Calu3 (cell line): ENCODE data around the gene P2RX3. TPM values are rescaled to one million over a fixed set of nuclear protein-coding genes. Genes with fewer than 3 reads are reported as not detected.

Source experiments
- BruUV-seq: library from RNA; stranded (reverse); fragments of 400-500 nt; replicated peaks from 2 replicates; lab custom pipeline; 2021; lab: Mats Ljungman, UMichigan
- CTCF ChIA-PET: fragments of 300-600 bp; sonication (Branson Sonifier 250); formaldehyde crosslinking; loops from one replicate; lab custom pipeline; 2022; ENCODE audit warnings: antibody characterized with exemption; lab: Charles Lee
- DNase-seq: peaks from one replicate; pipeline ENCODE4 v3.0.0; 2022
- H3K27ac Mint-ChIP-seq: one replicate; pipeline ENCODE4 v1.8.0; 2022; ENCODE audit warnings: mixed read lengths; ENCODE audit not compliant: unreplicated experiment
- H3K27me3 Mint-ChIP-seq: one replicate; pipeline ENCODE4 v1.8.0; 2022; ENCODE audit warnings: mixed read lengths; ENCODE audit not compliant: unreplicated experiment
- H3K36me3 Mint-ChIP-seq: one replicate; pipeline ENCODE4 v1.8.0; 2022; ENCODE audit warnings: mild to moderate bottlenecking, moderate library complexity, mixed read lengths; ENCODE audit not compliant: insufficient read depth, unreplicated experiment
- H3K4me1 Mint-ChIP-seq: one replicate; pipeline ENCODE4 v1.8.0; 2022; ENCODE audit warnings: mild to moderate bottlenecking, low read depth, mixed read lengths; ENCODE audit not compliant: unreplicated experiment
- H3K4me3 Mint-ChIP-seq: one replicate; pipeline ENCODE4 v1.8.0; 2022; ENCODE audit warnings: mild to moderate bottlenecking, low read depth, moderate library complexity, mixed read lengths; ENCODE audit not compliant: unreplicated experiment
- H3K9me3 Mint-ChIP-seq: one replicate; pipeline ENCODE4 v1.8.0; 2022; ENCODE audit warnings: low read depth, mixed read lengths; ENCODE audit not compliant: unreplicated experiment
- intact Hi-C: fragments of 100-400 bp; cut with micrococcal nuclease; formaldehyde crosslinking; loops from one replicate; pipeline ENCODE4 v1.10.0; 2022; ENCODE audit not compliant: unreplicated experiment
- total RNA-seq: library from RNA; stranded (reverse); gene quantifications from 2 replicates; pipeline ENCODE4 v1.2.3, GENCODE V29; 2022
- TF ChIP-seq, protein P1 (sequence below): fragments of 200-600 bp; IDR thresholded peaks from one replicate; pipeline ENCODE4 v1.8.0; 2022; ENCODE audit warnings: antibody characterized with exemption; ENCODE audit not compliant: unreplicated experiment

Gene P2RX3
- total RNA-seq, 1 experiment from 2014 or later = not detected

DNA sequence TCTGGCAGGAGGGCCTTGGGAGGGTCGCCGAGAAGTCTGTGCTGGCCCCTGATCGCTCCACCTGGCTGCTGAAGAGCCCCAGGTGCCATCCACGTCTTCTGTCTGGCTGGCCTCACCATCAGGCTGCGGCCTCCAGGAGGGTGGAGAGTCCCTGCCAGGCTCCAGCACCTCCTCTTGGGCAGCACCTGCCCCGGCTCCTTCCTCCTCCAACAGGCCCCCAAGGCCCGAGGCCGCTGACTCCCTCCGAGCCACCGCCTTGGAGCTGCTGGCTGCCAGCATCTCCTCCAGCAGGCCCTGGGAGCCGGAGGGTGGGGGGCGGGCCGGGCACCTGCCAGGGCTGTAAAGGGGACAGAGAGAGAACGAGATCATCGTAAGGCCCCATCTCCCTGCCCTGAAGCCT, 35.7 kb upstream of the P2RX3 start:
- no peaks in the 10 kb centered on the region for H3K27me3 Mint-ChIP-seq
- peaks cover 52% of the 10 kb centered on the region for H3K36me3 Mint-ChIP-seq
- no peak overlapping the region for H3K27ac Mint-ChIP-seq
- intact Hi-C loops = no loop called here
- no TSS peak for BruUV-seq
- peaks cover 16% of the 10 kb centered on the region for H3K4me1 Mint-ChIP-seq
- CTCF ChIA-PET = no interaction called here
- H3K9me3 Mint-ChIP-seq = no peaks in the 10 kb centered on the region
- DNase-seq = no peak
- no peak overlapping the region for H3K4me3 Mint-ChIP-seq
- TF ChIP-seq, protein P1, sequence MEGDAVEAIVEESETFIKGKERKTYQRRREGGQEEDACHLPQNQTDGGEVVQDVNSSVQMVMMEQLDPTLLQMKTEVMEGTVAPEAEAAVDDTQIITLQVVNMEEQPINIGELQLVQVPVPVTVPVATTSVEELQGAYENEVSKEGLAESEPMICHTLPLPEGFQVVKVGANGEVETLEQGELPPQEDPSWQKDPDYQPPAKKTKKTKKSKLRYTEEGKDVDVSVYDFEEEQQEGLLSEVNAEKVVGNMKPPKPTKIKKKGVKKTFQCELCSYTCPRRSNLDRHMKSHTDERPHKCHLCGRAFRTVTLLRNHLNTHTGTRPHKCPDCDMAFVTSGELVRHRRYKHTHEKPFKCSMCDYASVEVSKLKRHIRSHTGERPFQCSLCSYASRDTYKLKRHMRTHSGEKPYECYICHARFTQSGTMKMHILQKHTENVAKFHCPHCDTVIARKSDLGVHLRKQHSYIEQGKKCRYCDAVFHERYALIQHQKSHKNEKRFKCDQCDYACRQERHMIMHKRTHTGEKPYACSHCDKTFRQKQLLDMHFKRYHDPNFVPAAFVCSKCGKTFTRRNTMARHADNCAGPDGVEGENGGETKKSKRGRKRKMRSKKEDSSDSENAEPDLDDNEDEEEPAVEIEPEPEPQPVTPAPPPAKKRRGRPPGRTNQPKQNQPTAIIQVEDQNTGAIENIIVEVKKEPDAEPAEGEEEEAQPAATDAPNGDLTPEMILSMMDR = no peak

DNA sequence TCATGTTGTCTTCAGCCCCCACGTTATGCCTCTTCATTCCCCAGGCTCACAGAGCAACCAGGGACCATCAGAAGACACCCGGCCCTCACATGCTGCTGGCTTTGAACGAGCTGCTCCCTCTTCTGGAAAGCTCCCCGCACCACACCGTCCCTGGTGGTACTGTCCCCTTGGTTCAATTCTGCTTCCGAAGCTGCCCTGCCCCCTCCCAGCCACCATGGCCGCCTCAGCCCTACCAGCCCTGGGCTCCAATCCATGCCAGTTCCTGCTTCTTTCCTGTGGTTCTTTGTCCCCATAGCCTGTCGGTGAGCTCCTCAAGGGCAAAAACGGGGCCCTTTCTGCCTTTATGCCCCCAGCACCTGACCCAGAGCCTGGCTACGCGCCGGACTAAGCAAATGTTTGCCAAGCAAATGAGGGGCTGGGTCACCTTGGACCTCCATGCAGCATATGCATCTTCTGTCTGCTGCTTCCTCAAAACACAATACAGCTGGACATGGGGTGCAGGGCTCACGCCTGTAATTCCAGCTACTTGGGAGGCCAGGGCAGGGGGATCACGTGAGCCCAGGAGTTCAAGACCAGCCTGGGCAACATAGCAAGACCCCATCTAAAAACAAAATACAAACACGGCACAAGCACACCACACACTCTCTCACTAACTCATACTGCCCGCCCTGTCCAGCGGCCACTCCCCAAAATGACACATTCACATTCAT, 34.7 kb upstream of the P2RX3 start:
- peaks cover 58% of the 10 kb centered on the region for H3K36me3 Mint-ChIP-seq
- BruUV-seq = no TSS peak

DNA sequence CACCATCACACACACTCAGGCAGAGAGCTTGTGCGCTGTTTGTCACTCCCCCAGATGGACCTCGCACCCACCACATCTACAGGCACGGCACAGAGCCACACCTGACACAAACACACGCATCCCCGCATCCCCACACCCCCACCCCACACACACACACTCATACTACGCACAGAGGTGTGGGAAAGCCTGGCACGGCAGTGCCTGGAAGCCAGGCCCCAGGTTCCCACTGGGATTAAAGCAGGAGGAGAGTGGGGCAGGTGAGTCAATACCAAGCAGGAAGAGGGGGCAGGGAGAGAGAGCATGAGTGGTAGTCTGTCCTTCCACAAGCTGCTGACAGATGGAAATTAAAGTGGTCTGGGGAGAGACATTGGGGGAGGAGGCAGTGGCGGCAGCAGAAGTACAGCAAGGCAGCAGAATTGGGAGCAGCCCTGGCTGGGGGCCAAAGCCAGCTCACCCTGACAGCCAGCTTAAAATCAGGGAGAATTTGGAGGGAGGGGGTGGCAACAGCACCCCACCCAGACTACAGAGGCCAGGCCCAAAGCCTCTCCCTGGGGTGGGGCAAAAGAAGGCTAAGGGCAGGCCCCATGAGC, 34.1 kb upstream of the P2RX3 start:
- H3K27ac Mint-ChIP-seq = no peak overlapping the region
- H3K4me3 Mint-ChIP-seq = no peak overlapping the region
- H3K36me3 Mint-ChIP-seq = peaks cover 64% of the 10 kb centered on the region
- no TSS peak for BruUV-seq
- no peaks in the 10 kb centered on the region for H3K27me3 Mint-ChIP-seq
- intact Hi-C loops = no loop called here
- H3K9me3 Mint-ChIP-seq = no peaks in the 10 kb centered on the region
- TF ChIP-seq, protein P1 = no peak
- no peak for DNase-seq
- CTCF ChIA-PET = no interaction called here
- H3K4me1 Mint-ChIP-seq = peaks cover 32% of the 10 kb centered on the region

More for the DNA sequence above, 34.7 kb upstream of the P2RX3 start:
- no peaks in the 10 kb centered on the region for H3K27me3 Mint-ChIP-seq
- no peaks in the 10 kb centered on the region for H3K9me3 Mint-ChIP-seq
- TF ChIP-seq, protein P1 = no peak
- DNase-seq = no peak
- CTCF ChIA-PET = no interaction called here
- no peak overlapping the region for H3K27ac Mint-ChIP-seq
- intact Hi-C loops = no loop called here
- H3K4me1 Mint-ChIP-seq = peaks cover 25% of the 10 kb centered on the region
- H3K4me3 Mint-ChIP-seq = no peak overlapping the region

DNA sequence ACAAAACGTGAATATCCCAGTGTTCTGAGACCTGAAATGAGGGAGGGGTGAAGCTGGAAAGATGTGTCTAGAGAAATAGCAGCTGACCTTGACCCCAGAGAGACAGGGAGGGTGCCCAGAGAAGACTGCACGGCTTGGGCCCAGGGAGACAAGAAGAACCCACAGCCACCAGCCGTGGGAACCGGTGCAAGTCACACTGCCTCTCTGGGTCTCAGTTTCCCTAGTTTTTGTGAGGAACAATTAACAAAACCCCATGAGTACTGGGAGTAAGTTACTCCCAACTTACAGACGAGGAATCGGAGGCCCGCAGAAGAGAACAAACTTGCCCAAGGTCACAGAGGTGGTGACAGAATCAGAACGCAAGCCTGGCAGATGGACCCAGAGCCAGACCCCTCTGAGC, 32.6 kb upstream of the P2RX3 start:
- DNase-seq = no peak
- intact Hi-C loops = no loop called here
- no peaks in the 10 kb centered on the region for H3K9me3 Mint-ChIP-seq
- TF ChIP-seq, protein P1 = no peak
- H3K27ac Mint-ChIP-seq = no peak overlapping the region
- no peak overlapping the region for H3K4me3 Mint-ChIP-seq
- no peaks in the 10 kb centered on the region for H3K27me3 Mint-ChIP-seq
- BruUV-seq = no TSS peak
- CTCF ChIA-PET = interaction anchor here (0.7 kb wide), 1 partner anchor 11 kb away, joined by 3 read pairs; no protein-coding TSS in a partner anchor
- peaks cover 71% of the 10 kb centered on the region for H3K36me3 Mint-ChIP-seq
- H3K4me1 Mint-ChIP-seq = peaks cover 46% of the 10 kb centered on the region
